GM19239 (cell line): ENCODE data around the gene INPP4A.
"Not testable (repeated sequence)": the region's sequence is repeated elsewhere in the genome, so short reads cannot be mapped to it uniquely, and the experiment has no call there.

Experiments used
- DNase-seq: peaks from one replicate; pipeline ENCODE4 v3.0.0; 2011; ENCODE audit warnings: low spot score; ENCODE audit not compliant: insufficient read length
- FAIRE-seq: peaks from 2 replicates; lab custom pipeline; 2011; peaks lifted over from hg19 to GRCh38; lab: Jason Lieb, UNC

The INPP4A gene

GRCh38 chr2:98572211-98572610, 127.6 kb downstream of the INPP4A start:
- DNase-seq: no peak
- FAIRE-seq: no peak

GRCh38 chr2:98572676-98573075, 128.0 kb downstream of the INPP4A start:
- FAIRE-seq (no peak), DNase-seq (no peak)

GRCh38 chr2:98573426-98573825, 128.8 kb downstream of the INPP4A start:
- no peak for FAIRE-seq
- no peak for DNase-seq

- FAIRE-seq (no peak), DNase-seq (no peak)
Observed at GRCh38 chr2:98576666-98577312, 132.1 kb downstream of the INPP4A start.

- FAIRE-seq (no peak), DNase-seq (no peak)
Observed at GRCh38 chr2:98577313-98577712, 132.7 kb downstream of the INPP4A start.

- FAIRE-seq (no peak), DNase-seq (no peak)
Observed at GRCh38 chr2:98578231-98578630, 133.6 kb downstream of the INPP4A start.

- DNase-seq: no peak
- no peak for FAIRE-seq
Observed at GRCh38 chr2:98579926-98580325, 135.3 kb downstream of the INPP4A start.

- no peak for FAIRE-seq
- no peak for DNase-seq
Observed at GRCh38 chr2:98580656-98581284, 136.1 kb downstream of the INPP4A start.

- DNase-seq: no peak
- FAIRE-seq: no peak
Observed at GRCh38 chr2:98582523-98582922, 137.9 kb downstream of the INPP4A start.

- FAIRE-seq: no peak
Observed at GRCh38 chr2:98583276-98583675, 138.6 kb downstream of the INPP4A start.

GRCh38 chr2:98583816-98584618, 139.4 kb downstream of the INPP4A start:
- FAIRE-seq (no peak), DNase-seq (no peak)

More at GRCh38 chr2:98583276-98583675, 138.6 kb downstream of the INPP4A start:
- no peak for DNase-seq

GRCh38 chr2:98585386-98585785, 140.7 kb downstream of the INPP4A start:
- DNase-seq (no peak), FAIRE-seq (no peak)

GRCh38 chr2:98586551-98587140, 142.0 kb downstream of the INPP4A start:
- FAIRE-seq (no peak), DNase-seq (no peak)

GRCh38 chr2:98588880-98589431, 144.3 kb downstream of the INPP4A start:
- DNase-seq: no peak
- FAIRE-seq: no peak

GRCh38 chr2:98589489-98589888, 144.8 kb downstream of the INPP4A start:
- DNase-seq: no peak
- no peak for FAIRE-seq

GRCh38 chr2:98592565-98592964, 147.9 kb downstream of the INPP4A start:
- FAIRE-seq (no peak), DNase-seq (no peak)

- FAIRE-seq, DNase-seq: not testable (repeated sequence)
Observed at GRCh38 chr2:98594665-98595064, 150.0 kb downstream of the INPP4A start.

GRCh38 chr2:98598781-98599428, 154.2 kb downstream of the INPP4A start:
- DNase-seq (no peak), FAIRE-seq (no peak)

- FAIRE-seq: peak; percentile 37
- DNase-seq: no peak
Observed at GRCh38 chr2:98601532-98602132, 157.0 kb downstream of the INPP4A start.

GRCh38 chr2:98604547-98604946, 159.9 kb downstream of the INPP4A start:
- FAIRE-seq (no peak), DNase-seq (no peak)
